ENCODE results near the gene LRRC14B.

DNA sequence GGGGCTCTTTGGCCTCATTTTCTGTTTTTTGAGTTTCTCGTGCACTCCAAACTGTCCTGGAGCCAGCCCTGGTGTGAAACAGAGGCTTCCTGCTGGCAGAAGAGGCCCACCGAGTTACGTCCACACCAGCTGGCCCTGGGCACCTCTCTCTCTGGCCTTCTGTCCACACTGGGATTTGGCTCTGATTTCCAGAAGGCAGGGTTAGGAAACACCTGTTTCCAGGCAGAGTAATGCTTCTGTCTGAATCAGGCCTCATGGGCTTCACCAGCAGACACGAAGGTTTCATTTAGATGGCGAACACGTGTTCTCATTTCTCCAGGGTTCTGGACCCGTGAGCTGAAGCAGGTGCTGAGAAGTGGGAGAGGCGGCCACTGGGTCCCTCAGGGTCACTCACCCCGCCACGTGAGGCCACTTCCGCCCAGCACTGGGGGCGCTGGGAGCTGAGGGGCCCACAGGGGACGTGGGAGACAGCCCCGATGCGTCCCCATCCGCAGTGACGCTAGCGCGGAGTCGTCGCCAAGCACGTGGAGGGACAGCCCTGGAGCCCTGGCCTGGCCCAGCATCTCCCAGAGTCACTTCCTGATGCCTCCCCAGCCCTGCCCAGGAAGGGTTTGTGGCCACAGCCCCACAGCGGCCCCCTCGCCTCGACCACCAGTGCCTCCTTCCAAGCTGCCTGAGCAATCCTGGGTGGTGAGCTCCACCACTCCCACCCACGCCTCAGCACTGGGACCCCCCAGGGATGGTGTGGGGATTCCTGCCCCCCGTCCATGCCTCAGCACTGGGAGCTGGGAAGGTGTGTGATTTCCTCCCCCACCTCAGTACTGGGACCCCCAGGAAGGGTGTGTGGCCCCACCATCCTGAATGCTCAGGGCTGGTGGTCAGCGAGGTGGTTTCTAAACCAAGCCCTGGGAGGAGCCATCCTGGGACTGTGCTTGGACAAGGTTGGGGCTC lies 4.9 kb upstream of the LRRC14B start:
- TF ChIP-seq EZH2phosphoT487 (IDR thresholded peaks at IDR 0.05; ENCODE audit: unreplicated experiment) (no peak), EZH2 (IDR thresholded peaks at IDR 0.05; ENCODE audit: low read depth, unreplicated experiment) (no peak), JUNB (IDR thresholded peaks at IDR 0.05; ENCODE audit: unreplicated experiment) (no peak), POLR2AphosphoS5 (IDR thresholded peaks at IDR 0.05; ENCODE audit: low read depth) (no peak), CREB1 (CRISPR knock-in tag; IDR thresholded peaks at IDR 0.05; ENCODE audit: low read depth) (no peak)
- TF ChIP-seq, protein P1, sequence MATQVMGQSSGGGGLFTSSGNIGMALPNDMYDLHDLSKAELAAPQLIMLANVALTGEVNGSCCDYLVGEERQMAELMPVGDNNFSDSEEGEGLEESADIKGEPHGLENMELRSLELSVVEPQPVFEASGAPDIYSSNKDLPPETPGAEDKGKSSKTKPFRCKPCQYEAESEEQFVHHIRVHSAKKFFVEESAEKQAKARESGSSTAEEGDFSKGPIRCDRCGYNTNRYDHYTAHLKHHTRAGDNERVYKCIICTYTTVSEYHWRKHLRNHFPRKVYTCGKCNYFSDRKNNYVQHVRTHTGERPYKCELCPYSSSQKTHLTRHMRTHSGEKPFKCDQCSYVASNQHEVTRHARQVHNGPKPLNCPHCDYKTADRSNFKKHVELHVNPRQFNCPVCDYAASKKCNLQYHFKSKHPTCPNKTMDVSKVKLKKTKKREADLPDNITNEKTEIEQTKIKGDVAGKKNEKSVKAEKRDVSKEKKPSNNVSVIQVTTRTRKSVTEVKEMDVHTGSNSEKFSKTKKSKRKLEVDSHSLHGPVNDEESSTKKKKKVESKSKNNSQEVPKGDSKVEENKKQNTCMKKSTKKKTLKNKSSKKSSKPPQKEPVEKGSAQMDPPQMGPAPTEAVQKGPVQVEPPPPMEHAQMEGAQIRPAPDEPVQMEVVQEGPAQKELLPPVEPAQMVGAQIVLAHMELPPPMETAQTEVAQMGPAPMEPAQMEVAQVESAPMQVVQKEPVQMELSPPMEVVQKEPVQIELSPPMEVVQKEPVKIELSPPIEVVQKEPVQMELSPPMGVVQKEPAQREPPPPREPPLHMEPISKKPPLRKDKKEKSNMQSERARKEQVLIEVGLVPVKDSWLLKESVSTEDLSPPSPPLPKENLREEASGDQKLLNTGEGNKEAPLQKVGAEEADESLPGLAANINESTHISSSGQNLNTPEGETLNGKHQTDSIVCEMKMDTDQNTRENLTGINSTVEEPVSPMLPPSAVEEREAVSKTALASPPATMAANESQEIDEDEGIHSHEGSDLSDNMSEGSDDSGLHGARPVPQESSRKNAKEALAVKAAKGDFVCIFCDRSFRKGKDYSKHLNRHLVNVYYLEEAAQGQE (IDR thresholded peaks at IDR 0.05; ENCODE audit: unreplicated experiment) = no peak
- TF ChIP-seq, protein P2, sequence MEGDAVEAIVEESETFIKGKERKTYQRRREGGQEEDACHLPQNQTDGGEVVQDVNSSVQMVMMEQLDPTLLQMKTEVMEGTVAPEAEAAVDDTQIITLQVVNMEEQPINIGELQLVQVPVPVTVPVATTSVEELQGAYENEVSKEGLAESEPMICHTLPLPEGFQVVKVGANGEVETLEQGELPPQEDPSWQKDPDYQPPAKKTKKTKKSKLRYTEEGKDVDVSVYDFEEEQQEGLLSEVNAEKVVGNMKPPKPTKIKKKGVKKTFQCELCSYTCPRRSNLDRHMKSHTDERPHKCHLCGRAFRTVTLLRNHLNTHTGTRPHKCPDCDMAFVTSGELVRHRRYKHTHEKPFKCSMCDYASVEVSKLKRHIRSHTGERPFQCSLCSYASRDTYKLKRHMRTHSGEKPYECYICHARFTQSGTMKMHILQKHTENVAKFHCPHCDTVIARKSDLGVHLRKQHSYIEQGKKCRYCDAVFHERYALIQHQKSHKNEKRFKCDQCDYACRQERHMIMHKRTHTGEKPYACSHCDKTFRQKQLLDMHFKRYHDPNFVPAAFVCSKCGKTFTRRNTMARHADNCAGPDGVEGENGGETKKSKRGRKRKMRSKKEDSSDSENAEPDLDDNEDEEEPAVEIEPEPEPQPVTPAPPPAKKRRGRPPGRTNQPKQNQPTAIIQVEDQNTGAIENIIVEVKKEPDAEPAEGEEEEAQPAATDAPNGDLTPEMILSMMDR (conservative IDR thresholded peaks at IDR 0.05; ENCODE audit: low read depth in 2 of 2) = no peak

Measured in GM23338 (cell line).